Ecto neural progenitor cell (in vitro differentiated cells): ENCODE results near the gene PER2.
A peak's percentile ranks its signal among the peaks of the same experiment; 100 is the strongest.
"Not testable (repeated sequence)": the region's sequence is repeated elsewhere in the genome, so short reads cannot be mapped to it uniquely, and the experiment has no call there.

Source experiments
- DNase-seq: peaks from one replicate; pipeline ENCODE4 v3.0.0-alpha.2; 2018; ENCODE audit warnings: low spot score

PER2 gene, protein sequence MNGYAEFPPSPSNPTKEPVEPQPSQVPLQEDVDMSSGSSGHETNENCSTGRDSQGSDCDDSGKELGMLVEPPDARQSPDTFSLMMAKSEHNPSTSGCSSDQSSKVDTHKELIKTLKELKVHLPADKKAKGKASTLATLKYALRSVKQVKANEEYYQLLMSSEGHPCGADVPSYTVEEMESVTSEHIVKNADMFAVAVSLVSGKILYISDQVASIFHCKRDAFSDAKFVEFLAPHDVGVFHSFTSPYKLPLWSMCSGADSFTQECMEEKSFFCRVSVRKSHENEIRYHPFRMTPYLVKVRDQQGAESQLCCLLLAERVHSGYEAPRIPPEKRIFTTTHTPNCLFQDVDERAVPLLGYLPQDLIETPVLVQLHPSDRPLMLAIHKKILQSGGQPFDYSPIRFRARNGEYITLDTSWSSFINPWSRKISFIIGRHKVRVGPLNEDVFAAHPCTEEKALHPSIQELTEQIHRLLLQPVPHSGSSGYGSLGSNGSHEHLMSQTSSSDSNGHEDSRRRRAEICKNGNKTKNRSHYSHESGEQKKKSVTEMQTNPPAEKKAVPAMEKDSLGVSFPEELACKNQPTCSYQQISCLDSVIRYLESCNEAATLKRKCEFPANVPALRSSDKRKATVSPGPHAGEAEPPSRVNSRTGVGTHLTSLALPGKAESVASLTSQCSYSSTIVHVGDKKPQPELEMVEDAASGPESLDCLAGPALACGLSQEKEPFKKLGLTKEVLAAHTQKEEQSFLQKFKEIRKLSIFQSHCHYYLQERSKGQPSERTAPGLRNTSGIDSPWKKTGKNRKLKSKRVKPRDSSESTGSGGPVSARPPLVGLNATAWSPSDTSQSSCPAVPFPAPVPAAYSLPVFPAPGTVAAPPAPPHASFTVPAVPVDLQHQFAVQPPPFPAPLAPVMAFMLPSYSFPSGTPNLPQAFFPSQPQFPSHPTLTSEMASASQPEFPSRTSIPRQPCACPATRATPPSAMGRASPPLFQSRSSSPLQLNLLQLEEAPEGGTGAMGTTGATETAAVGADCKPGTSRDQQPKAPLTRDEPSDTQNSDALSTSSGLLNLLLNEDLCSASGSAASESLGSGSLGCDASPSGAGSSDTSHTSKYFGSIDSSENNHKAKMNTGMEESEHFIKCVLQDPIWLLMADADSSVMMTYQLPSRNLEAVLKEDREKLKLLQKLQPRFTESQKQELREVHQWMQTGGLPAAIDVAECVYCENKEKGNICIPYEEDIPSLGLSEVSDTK (N-terminal part only)

DNA sequence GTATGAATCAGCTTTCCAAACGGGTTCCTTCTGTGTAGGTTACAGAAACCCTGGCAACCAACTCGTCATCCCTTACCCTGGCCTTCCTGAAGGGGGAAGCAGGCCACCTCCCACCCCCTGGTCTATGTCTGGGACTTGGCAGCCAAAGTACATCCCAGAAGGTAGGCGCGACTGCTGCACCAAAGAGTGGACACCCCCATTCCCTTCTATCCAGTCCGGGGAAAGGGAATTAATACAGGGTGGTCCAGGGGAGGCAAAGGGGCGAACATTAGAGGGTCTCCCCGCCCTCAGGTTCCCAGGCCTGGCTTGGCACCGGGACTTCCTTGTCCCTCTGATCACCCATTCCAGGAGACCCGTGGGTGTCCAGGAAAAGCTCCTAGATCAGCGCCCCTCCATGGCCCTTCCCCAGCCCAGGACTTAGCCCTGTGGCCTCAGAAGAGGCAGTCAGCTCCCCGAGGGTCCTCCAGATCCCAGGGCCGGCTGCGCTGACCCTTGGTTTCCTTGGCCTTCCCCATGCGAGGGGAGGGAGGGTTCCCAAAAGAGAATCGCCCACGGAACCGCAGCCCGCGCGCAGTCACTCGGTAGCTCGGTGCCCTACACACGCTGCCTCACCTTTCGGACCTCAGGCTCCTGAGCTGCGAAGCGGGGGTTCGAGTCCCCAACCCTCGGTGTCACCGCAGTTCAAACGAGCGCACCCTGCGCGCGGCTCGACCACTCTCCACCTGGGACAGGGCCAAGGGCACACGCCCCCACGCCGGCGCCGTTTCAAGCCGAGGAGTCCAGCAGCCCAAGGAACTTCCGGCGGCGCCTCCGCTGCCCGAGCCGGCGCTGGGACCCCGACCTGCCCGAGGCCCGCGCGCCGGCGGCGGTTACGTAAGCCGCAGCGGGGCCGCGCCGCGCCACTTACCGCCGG is at the start of gene PER2:
Gene PER2 (minus strand): TSS at position 874 of the 913 bp plus-strand sequence. CDS start 10,674 bp downstream, outside the sequence.
- no peak for DNase-seq

GRCh38 chr2:238337846-238338245 is 49.4 kb upstream of the PER2 start:
- DNase-seq = no peak

DNA sequence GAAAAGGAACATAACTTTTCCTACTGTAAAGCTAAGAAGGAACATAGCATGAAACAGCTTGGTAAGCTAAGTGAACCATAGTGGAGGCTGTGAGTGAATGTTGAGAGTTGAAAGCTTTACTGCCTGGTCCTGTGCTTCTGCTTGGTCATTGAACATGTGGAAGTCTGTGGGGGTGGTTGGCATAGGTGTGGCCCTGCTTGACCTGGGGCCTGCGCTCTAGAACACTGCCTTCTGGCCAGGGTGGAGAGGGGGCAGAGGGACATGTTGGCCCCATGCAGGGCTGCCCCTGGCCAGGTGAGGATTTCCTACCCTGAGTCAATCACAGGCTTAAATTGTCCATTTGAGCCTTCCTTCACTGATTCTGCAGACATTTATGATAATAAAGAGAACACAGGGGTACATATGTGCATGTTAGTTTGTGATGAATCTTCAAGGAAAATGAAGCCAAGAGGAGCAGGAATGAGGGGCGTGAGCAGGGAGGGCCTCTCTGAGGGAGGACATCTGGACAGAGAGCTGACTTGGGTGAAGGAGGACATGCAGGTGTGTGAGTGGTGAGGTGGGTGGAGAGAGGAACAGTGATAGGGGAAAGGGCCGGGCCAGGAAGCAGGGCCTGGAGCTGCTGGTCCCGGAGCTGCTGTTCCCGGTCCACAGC is 48.5 kb upstream of the PER2 start:
- DNase-seq = no peak

DNA sequence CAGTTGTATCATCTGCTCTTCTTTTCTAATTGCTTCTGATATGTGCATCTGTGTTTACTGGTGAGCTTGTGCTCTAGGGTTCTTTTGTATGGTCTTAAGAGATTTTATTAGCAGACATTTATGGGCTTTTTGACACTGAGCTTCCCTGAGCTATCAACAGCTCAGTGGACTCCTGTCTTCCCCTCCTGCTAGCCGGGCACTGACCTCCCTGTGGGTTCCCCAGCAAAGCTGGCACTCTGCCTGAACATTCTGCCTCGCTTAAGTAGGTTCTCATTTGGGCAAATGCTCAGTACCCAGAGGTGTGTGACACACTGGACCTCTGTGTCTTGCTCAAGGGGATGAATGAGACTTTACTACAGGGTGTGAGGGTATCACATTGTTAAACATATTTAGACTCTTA is 47.7 kb upstream of the PER2 start:
- no peak for DNase-seq

DNA sequence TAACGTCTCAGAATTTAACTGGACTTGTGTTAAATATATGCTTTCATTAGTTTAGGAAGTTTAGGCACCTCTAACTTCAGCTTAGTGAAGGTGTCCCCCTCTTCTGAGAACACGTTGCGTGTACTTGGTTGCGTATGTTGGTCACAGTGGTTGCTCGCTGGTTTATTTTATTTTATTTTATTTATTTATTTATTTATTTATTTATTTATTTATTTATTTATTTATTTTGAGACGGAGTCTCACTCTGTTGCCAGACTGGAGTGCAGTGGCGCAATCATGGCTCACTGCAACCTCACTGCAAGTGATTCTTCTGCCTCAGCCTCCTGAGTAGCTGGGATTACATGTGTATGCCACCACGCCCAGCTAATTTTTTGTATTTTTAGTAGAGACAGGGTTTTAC is 47.2 kb upstream of the PER2 start:
- DNase-seq = not testable (repeated sequence)

- DNase-seq = no peak
Measured at GRCh38 chr2:238334885-238335284, 46.5 kb upstream of the PER2 start.

DNA sequence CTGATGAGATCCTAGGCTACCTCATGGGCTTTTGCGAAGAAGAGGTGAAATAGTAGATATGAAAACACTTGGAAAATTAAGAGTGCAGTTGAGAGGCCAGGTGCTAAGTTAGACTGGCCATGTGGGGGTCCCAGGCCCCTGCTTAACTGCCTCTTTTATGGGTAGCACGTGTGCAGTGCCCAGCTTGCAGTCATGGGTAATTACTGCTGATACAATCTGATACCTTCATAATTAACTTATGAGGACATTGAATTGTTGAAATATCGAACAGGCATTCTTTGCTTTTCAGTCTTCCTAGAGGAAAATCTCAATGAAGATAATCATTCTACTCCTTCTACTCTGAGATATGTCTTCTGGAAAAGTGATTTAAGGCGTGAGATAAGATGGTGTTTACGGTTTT is 43.5 kb upstream of the PER2 start:
- DNase-seq = no peak

DNA sequence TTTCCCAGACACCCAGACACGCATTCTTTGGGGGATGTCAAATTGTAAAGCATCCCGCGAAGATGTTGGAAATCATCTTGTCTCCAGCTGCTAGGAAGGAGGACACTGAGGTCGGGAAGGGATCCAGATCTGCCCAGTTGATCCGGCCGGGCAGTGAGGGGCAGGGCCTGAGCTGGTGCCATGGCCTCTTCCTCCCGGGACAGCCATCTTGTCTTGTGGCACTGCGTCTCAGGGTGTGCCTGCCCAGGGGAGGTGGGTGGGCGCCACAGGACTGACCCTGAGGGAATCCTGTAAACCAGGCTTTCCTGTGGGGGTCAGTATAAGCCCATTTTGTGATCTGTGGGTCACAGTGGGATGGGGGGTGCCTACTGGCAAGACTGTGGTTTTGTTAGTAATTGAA is 42.0 kb upstream of the PER2 start:
- no peak for DNase-seq

DNA sequence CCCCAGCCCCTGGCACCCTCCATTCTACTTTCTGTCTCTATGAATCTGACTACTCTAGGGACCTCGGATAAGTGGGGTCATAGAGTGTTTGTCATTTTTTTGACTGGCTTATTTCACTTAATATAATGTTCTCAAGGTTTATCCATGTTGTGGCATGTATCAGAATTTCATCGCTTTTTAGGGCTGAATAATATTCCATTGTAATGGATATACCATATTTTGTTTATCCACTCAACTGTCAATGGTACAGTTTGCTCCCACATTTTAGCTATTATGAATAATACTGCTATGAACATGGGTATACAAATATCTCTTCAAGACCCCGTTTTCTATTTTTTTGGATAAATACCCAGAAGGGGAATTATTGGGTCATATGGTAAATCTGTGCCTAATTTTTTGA is 39.3 kb upstream of the PER2 start:
- no peak for DNase-seq

DNA sequence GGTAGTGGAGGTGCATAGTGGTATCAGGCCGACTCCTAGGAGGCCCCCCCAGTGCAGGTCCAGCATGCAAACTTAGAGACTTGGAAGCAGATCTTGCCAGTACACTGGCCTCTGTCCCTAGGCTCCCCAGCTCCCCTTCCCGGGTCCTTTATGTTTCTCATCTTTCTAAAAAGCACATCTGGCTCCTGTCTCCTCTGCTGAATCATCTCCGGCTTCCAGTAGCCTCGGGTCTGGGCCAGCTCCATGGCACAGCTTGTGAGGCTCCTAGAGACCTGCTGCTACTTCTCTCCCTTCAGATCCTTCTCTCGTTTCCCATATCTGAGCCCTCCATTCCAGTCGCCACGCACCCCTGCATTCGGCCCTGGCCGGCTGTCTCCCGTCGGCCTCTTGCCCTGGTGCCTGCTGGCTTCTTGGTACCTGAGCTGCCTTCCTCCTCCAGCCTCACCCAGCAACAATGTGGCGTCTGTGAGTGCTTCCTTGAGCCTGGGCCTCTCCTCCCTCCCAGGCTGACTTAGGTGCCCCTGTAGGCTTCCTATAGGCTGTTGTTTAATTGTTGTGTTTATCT is 38.5 kb upstream of the PER2 start:
- no peak for DNase-seq

DNA sequence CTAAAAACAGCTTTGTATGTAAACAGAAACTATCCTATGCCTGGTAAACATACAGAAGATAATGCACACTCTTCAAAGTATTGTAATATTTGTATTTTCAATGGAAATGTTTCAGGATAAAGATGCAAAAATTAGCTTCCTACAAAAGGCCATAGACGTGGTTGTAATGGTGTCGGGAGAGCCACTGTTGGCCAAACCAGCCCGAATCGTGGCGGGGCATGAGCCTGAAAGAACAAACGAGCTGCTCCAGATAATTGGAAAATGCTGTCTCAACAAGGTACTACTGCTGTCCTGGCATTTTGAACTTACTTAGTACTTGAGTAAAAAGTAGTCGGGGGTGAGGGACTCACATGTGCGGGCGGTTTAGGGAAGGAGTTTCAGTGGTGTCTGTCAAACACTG is 37.3 kb upstream of the PER2 start:
- DNase-seq = no peak

- not testable (repeated sequence) for DNase-seq
Measured at GRCh38 chr2:238324248-238324647, 35.8 kb upstream of the PER2 start.

DNA sequence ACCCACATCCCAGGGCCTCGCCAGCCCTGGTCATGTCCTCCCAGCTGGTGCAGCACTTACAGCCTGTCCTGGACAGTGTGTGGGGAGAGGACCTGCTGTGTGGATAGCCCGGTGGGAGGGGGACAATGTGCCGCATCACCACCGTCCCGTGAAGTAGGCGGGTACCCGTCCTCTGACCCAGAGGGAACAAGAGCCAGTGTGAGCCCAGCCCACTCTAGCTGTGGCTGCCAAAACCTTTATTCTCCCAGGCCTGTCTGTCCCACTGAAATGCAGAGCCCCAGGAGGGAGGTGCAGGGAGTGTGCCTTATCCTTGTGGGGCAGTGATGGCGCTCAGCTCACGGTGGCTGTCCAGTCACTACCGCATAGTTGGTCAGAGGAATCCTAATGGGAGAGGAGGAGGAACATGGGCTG is 33.6 kb upstream of the PER2 start:
- no peak for DNase-seq

- no peak for DNase-seq
Measured at GRCh38 chr2:238321467-238321866, 33.1 kb upstream of the PER2 start.

- no peak for DNase-seq
Measured at GRCh38 chr2:238320648-238321281, 32.4 kb upstream of the PER2 start.

DNA sequence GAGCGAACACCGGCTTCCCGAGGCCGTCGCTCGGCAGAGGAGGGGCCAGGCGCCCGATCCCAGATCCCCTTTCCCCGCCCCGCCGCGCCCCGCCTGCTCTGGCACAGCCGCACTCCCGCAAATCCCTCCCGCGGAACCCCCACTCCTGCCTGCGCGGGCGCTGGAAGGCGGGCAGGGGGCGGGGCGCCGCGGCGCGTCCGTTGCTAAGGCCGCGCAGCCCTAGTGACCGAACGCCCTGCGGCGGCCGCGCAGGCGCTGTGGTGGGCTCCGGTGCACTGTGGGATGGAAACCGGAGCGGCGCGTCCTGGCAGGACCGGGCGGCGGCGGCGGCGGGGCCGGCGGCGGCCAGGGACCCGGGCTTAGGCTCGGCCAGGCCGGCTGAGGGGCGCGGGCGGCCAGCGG is 31.8 kb upstream of the PER2 start, which contains the start of gene TRAF3IP1:
Gene TRAF3IP1 (plus strand): TSS at position 273 of the 402 bp plus-strand sequence. CDS start 145 bp downstream, outside the sequence.
- peak; percentile 97 for DNase-seq

DNA sequence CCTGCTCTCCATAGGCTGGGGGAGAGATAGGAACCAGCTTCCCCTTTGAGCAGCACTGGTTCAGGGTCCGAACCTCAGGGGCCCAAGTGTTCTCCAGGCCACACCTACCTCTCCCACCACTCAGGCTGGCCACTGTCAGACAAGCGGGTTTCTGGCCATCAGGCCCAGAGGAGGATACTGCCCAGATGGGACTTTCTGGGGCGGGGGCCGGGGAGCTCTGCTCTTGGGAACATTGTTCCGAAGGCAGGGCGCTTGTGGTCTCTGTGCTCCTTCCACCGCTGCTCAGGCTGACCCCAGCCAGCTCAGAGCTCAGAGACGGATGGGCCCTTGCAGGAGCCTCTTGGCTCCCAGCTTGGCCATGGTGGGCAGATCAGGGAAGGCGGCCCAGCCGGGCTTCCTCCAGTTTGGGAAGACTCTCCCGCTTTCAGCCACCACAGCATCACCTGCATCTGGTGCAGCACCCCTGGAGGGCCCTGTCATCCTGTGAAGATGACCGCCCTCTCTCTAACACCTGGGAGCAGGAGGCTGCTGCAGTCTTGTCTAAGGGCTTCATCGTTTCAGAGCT is 26.7 kb upstream of the PER2 start:
- no peak for DNase-seq

GRCh38 chr2:238314576-238314975 is 26.2 kb upstream of the PER2 start:
- no peak for DNase-seq

GRCh38 chr2:238313991-238314350 is 25.6 kb upstream of the PER2 start:
- no peak for DNase-seq
